ENCODE data around the gene MVB12A.
A peak's percentile ranks its signal among the peaks of the same experiment; 100 is the strongest.

DNA sequence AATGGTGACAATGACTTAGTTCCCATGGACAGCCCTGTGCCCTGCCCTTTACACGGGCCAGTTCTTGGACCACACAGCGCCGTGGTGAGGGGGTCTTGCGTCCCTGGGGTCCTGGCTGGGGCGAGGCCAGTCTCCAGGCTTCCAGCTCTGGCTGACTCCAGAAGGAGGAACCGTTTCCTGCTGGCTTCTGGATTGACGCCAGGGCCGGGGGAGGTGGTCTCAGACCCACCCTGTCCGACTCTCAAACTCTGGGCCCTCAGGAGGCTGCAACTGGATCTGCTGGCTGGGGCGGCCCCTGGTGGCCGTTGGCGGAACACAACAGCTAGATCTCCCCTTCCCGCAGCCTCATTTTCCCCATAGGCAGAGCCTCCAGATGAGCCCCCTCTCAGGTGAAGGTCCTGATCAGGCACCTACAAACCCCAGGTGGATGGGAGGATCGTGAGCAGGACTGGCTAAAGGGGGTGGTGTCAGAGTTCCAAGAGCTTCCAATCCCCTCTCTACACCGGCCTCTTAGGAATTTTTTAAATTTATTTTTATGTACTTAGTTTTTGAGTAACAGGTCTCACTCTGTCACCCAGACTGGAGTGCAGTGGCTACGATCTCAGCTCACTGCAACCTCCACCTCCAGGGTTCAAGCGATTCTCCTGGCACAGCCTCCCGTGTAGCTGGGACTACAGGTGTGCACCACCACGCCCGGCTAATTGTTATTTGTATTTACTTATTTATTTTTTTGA is 33.8 kb upstream of the MVB12A start:
- TF ChIP-seq POLR2AphosphoS5 (IDR thresholded peaks at IDR 0.05) = no peak
- TF ChIP-seq CTCF (IDR thresholded peaks at IDR 0.05) = peak; percentile 78 to 89 (median 84)

Measured in esophagus muscularis mucosa (tissue), 3 donors.